HG03064 (cell line): ENCODE data around the gene CDH19.

Experiments used
- ATAC-seq: cut with Tn5 transposase; IDR thresholded peaks from one replicate; pipeline ENCODE4 v1.9.1; 2021; ENCODE audit warnings: low read depth; ENCODE audit not compliant: unreplicated experiment

The CDH19 gene

GRCh38 chr18:66603941-66604627 is at the start of gene CDH19:
TSS of gene CDH19 (minus strand) at chr18:66604090. CDS start at chr18:66572204, 31,886 bp downstream.
- no peak for ATAC-seq

- ATAC-seq, result no peak
These were observed 43.8 kb upstream of the CDH19 start for GRCh38 chr18:66647671-66648070.

- ATAC-seq, result no peak
These were observed 42.7 kb upstream of the CDH19 start for GRCh38 chr18:66646609-66647008.

- ATAC-seq, result no peak
These were observed 42.1 kb upstream of the CDH19 start for GRCh38 chr18:66645983-66646382.

- ATAC-seq, result no peak
These were observed 37.2 kb upstream of the CDH19 start for GRCh38 chr18:66641056-66641455.

- no peak for ATAC-seq
These were observed 36.5 kb upstream of the CDH19 start for GRCh38 chr18:66640431-66640830.

- ATAC-seq, result no peak
These were observed 35.2 kb upstream of the CDH19 start for GRCh38 chr18:66638856-66639629.

- no peak for ATAC-seq
These were observed 31.5 kb upstream of the CDH19 start for GRCh38 chr18:66635342-66635741.

GRCh38 chr18:66632756-66633155 is 28.9 kb upstream of the CDH19 start:
- no peak for ATAC-seq

GRCh38 chr18:66630831-66631230 is 26.9 kb upstream of the CDH19 start:
- no peak for ATAC-seq

GRCh38 chr18:66623821-66624220 is 19.9 kb upstream of the CDH19 start:
- no peak for ATAC-seq

GRCh38 chr18:66621816-66622576 is 18.1 kb upstream of the CDH19 start:
- ATAC-seq, result no peak

GRCh38 chr18:66616523-66616983 is 12.7 kb upstream of the CDH19 start:
- no peak for ATAC-seq

- no peak for ATAC-seq
These were observed 11.3 kb upstream of the CDH19 start for GRCh38 chr18:66615176-66615575.

- no peak for ATAC-seq
These were observed 3.7 kb upstream of the CDH19 start for GRCh38 chr18:66607632-66608031.

GRCh38 chr18:66601649-66602048 is 2.2 kb downstream of the CDH19 start:
- no peak for ATAC-seq

GRCh38 chr18:66599190-66599589 is 4.7 kb downstream of the CDH19 start:
- no peak for ATAC-seq

GRCh38 chr18:66587430-66587829 is 16.5 kb downstream of the CDH19 start:
- ATAC-seq, result no peak

- ATAC-seq, result no peak
These were observed 21.7 kb downstream of the CDH19 start for GRCh38 chr18:66582211-66582610.

- ATAC-seq, result no peak
These were observed 28.6 kb downstream of the CDH19 start for GRCh38 chr18:66575263-66575662.

GRCh38 chr18:66571845-66572244 is 32.0 kb downstream of the CDH19 start:
- no peak for ATAC-seq
